Kidney (tissue), 14 donors: ENCODE measurements around the gene TCF4. TPM values are rescaled to one million over a fixed set of nuclear protein-coding genes. Genes with fewer than 3 reads are reported as not detected.
"Not testable (repeated sequence)": the region's sequence is repeated elsewhere in the genome, so short reads cannot be mapped to it uniquely, and the experiment has no call there.

Experiments used
- DNase-seq, 5 donors: peaks; one replicate each; pipeline ENCODE4 v3.0.0-alpha.2; 2013 to 2020
- FAIRE-seq: peaks from 2 replicates; lab custom pipeline; 2012; peaks lifted over from hg19 to GRCh38; lab: Jason Lieb, UNC
- H3K27ac ChIP-seq, 2 donors: one replicate each; pipeline ENCODE4 v1.7.0; 2013; ENCODE audit warnings: low read depth in 2 of 2, low read length in 2 of 2, inconsistent platforms in 1 of 2
- H3K27me3 ChIP-seq: one replicate; pipeline ENCODE4 v1.7.1; 2013; ENCODE audit warnings: low read length, inconsistent platforms; ENCODE audit not compliant: control insufficient read depth, insufficient read depth
- H3K36me3 ChIP-seq, 3 donors: one replicate each; pipeline versions ENCODE4 v1.7.0 to v1.7.1; 2013; ENCODE audit warnings: low read length in 3 of 3, control low read depth in 1 of 3, inconsistent platforms in 1 of 3; ENCODE audit not compliant: insufficient read depth in 3 of 3, control insufficient read depth in 2 of 3
- H3K4me1 ChIP-seq, 3 donors: one replicate each; pipeline versions ENCODE4 v1.7.0 to v1.7.1; 2013; ENCODE audit warnings: low read length in 3 of 3, inconsistent platforms in 1 of 3, low read depth in 1 of 3; ENCODE audit not compliant: control insufficient read depth in 2 of 3, insufficient read depth in 2 of 3
- H3K4me3 ChIP-seq, 3 donors: one replicate each; pipeline versions ENCODE4 v1.7.0 to v1.8.1; 2013; ENCODE audit warnings: low read length in 3 of 3, control low read depth in 1 of 3, inconsistent platforms in 1 of 3
- H3K9ac ChIP-seq, 3 donors: one replicate each; pipeline versions ENCODE4 v1.7.0 to v1.7.1; 2013; ENCODE audit warnings: low read length in 3 of 3, control low read depth in 1 of 3, inconsistent platforms in 1 of 3
- H3K9me3 ChIP-seq, 3 donors: one replicate each; pipeline versions ENCODE4 v1.7.0 to v1.7.1; 2013; ENCODE audit warnings: low read length in 3 of 3, control low read depth in 1 of 3, inconsistent platforms in 1 of 3; ENCODE audit not compliant: control insufficient read depth in 2 of 3, insufficient read depth in 1 of 3
- intact Hi-C: fragments of 100-400 bp; cut with DNase I; formaldehyde crosslinking; loops from one replicate; pipeline ENCODE4 v1.11.1; 2022
- polyA plus RNA-seq: library from polyadenylated mRNA; stranded (reverse); fragments of 350-450 nt; fragmentation: Illumina TruSeq; extraction: RNeasy Lipid Tissue Mini Kit (QIAGEN cat#74804); gene quantifications from one replicate; pipeline ENCODE4 v1.2.3, GENCODE V29; 2014; ENCODE audit warnings: low read depth, low replicate concordance; ENCODE audit not compliant: insufficient read depth
- total RNA-seq: library from RNA; stranded (reverse); fragmentation: NEBNext Ultra II Directional; extraction: Animal tissue kit (Norgen Biotek cat#: 25700); gene quantifications from one replicate; pipeline ENCODE4 v1.2.1, GENCODE V29; 2021
- TF ChIP-seq, protein P1 (sequence below): IDR thresholded peaks from 3 replicates; pipeline ENCODE4 v1.5.1; 2012; ENCODE audit warnings: mild to moderate bottlenecking, moderate library complexity, borderline replicate concordance; ENCODE audit not compliant: insufficient read depth; ENCODE audit errors: extremely low read depth
- donor health status: control.
- donor health status: control.
- donor health status: control.
- donor health status: control.
- donor health status: control.
- donor health status: DM: yes; HTN: yes; CAD: no.
- donor health status: Normal renal cell carcinoma (clear cell type).

TCF4 gene
- total and polyA plus RNA-seq, 2 donors from 2014 or later: 4.4 to 60.3 TPM

GRCh38 chr18:55473058-55473457 lies 114.9 kb downstream of the TCF4 start:
- H3K27ac ChIP-seq: no peak overlapping the region
- no peaks in the 10 kb centered on the region for H3K9me3 ChIP-seq
- H3K4me1 ChIP-seq: peaks cover 0 to 2% (median 0%) of the 10 kb centered on the region in 3 donors
- no peaks in the 10 kb centered on the region for H3K36me3 ChIP-seq
- H3K4me3 ChIP-seq: no peak overlapping the region
- FAIRE-seq: no peak
- no peak overlapping the region for H3K9ac ChIP-seq
- DNase-seq: no peak
- TF ChIP-seq, protein P1, sequence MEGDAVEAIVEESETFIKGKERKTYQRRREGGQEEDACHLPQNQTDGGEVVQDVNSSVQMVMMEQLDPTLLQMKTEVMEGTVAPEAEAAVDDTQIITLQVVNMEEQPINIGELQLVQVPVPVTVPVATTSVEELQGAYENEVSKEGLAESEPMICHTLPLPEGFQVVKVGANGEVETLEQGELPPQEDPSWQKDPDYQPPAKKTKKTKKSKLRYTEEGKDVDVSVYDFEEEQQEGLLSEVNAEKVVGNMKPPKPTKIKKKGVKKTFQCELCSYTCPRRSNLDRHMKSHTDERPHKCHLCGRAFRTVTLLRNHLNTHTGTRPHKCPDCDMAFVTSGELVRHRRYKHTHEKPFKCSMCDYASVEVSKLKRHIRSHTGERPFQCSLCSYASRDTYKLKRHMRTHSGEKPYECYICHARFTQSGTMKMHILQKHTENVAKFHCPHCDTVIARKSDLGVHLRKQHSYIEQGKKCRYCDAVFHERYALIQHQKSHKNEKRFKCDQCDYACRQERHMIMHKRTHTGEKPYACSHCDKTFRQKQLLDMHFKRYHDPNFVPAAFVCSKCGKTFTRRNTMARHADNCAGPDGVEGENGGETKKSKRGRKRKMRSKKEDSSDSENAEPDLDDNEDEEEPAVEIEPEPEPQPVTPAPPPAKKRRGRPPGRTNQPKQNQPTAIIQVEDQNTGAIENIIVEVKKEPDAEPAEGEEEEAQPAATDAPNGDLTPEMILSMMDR: no peak
- H3K27me3 ChIP-seq: no peaks in the 10 kb centered on the region
- intact Hi-C loops: no loop called here

DNA sequence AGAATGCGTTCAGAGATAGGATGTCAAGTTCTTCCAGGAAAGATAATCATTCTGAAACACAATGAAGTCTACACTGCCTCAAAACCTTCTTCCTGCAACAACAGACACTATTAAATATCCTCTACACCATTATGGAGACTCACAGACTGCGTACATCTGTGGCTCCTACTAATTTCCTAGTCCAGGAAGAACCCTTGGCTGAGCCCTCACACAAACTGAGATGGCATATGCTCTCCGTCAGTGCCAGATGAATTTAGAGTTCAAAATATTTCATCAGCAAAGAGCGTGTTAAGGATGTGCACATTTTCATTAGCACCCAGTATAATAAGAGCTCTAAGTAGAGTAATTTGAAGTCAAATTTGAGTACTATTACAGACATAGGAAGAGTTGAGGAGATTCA lies 117.2 kb downstream of the TCF4 start:
- no peaks in the 10 kb centered on the region for H3K36me3 ChIP-seq
- H3K27ac ChIP-seq: no peak overlapping the region
- DNase-seq (no peak), FAIRE-seq (no peak)
- no peaks in the 10 kb centered on the region for H3K9me3 ChIP-seq
- TF ChIP-seq, protein P1: no peak
- no peaks in the 10 kb centered on the region for H3K4me1 ChIP-seq
- H3K27me3 ChIP-seq: no peaks in the 10 kb centered on the region
- no peak overlapping the region for H3K9ac ChIP-seq
- intact Hi-C loops: no loop called here
- no peak overlapping the region for H3K4me3 ChIP-seq

- FAIRE-seq, intact Hi-C loops: not testable (repeated sequence)
Measured at GRCh38 chr18:55469134-55469533, 118.9 kb downstream of the TCF4 start.

DNA sequence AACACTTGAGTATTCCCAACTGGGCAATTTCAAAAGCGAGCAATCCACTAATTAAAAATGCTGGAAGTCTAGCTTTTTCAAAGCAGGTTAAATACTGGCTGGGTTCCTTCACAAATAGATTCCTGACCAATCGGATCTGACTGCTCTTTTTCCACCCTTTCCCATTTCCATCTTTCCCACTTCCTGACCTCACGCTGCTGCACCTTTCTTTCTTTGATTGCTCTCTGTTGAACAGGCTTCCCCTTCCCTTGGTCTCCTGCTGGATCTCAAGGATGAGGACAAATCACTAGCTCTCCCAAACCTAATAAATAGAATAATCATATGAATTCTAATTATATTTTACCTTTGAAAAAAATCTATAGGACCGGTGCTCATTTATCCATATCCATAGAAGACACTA lies 121.2 kb downstream of the TCF4 start:
- TF ChIP-seq, protein P1: no peak
- intact Hi-C loops: no loop called here
- H3K9ac ChIP-seq: no peak overlapping the region
- no peaks in the 10 kb centered on the region for H3K36me3 ChIP-seq
- H3K27ac ChIP-seq: no peak overlapping the region
- H3K27me3 ChIP-seq: no peaks in the 10 kb centered on the region
- H3K4me3 ChIP-seq: no peak overlapping the region
- DNase-seq (no peak), FAIRE-seq (no peak)
- no peaks in the 10 kb centered on the region for H3K4me1 ChIP-seq
- no peaks in the 10 kb centered on the region for H3K9me3 ChIP-seq

More at GRCh38 chr18:55469134-55469533, 118.9 kb downstream of the TCF4 start:
- not testable (repeated sequence) for H3K36me3 ChIP-seq, H3K4me3 ChIP-seq, H3K4me1 ChIP-seq, H3K9me3 ChIP-seq, DNase-seq, H3K27me3 ChIP-seq, H3K9ac ChIP-seq, H3K27ac ChIP-seq
